Endothelial cell (in vitro differentiated cells): ENCODE data around the gene RAB11FIP4. TPM values are rescaled to one million over a fixed set of nuclear protein-coding genes. Genes with fewer than 3 reads are reported as not detected.

Source experiments
- DNase-seq: peaks from one replicate; pipeline ENCODE4 v3.0.0; 2021; ENCODE audit warnings: low spot score
- H3K27ac Mint-ChIP-seq: one replicate; pipeline ENCODE4 v1.8.0; 2021; ENCODE audit warnings: mixed read lengths, inconsistent platforms; ENCODE audit not compliant: unreplicated experiment
- H3K27me3 Mint-ChIP-seq: one replicate; pipeline ENCODE4 v1.8.0; 2021; ENCODE audit warnings: mild to moderate bottlenecking, moderate library complexity, mixed read lengths, inconsistent platforms; ENCODE audit not compliant: unreplicated experiment
- H3K36me3 Mint-ChIP-seq: one replicate; pipeline ENCODE4 v1.8.0; 2021; ENCODE audit warnings: mild to moderate bottlenecking, low read depth, mixed read lengths, inconsistent platforms; ENCODE audit not compliant: unreplicated experiment
- H3K4me1 Mint-ChIP-seq: one replicate; pipeline ENCODE4 v1.8.0; 2021; ENCODE audit warnings: mild to moderate bottlenecking, mixed read lengths, inconsistent platforms; ENCODE audit not compliant: unreplicated experiment
- H3K4me3 Mint-ChIP-seq: one replicate; pipeline ENCODE4 v1.8.0; 2021; ENCODE audit warnings: mild to moderate bottlenecking, mixed read lengths, inconsistent platforms; ENCODE audit not compliant: unreplicated experiment
- H3K9me3 Mint-ChIP-seq: one replicate; pipeline ENCODE4 v1.8.0; 2021; ENCODE audit warnings: mixed read lengths, inconsistent platforms; ENCODE audit not compliant: unreplicated experiment
- CTCF ChIP-seq: fragments of 200-600 bp; sonication (generic); IDR thresholded peaks from one replicate; pipeline ENCODE4 v1.5.0; 2021; ENCODE audit warnings: antibody characterized with exemption; ENCODE audit not compliant: unreplicated experiment
- total RNA-seq: library from RNA; stranded (reverse); fragmentation: NEBNext Ultra II Directional; extraction: Animal tissue kit (Norgen Biotek cat#: 25700); gene quantifications from one replicate; pipeline ENCODE4 v1.2.1, GENCODE V29; 2021; ENCODE audit not compliant: unreplicated experiment

RAB11FIP4 gene
- total RNA-seq, 1 donor from 2014 or later, result 0.92 TPM

- no peak for DNase-seq
- Mint-ChIP-seq H3K4me1 (no peaks in the 10 kb centered on the region), H3K27ac (no peak overlapping the region), H3K36me3 (no peaks in the 10 kb centered on the region), H3K27me3 (peaks cover 2% of the 10 kb centered on the region), H3K9me3 (no peaks in the 10 kb centered on the region), H3K4me3 (no peak overlapping the region)
- no peak for TF ChIP-seq CTCF
These were observed 140.6 kb downstream of the RAB11FIP4 start for GRCh38 chr17:31532081-31532480.

GRCh38 chr17:31532526-31532925 lies 141.1 kb downstream of the RAB11FIP4 start:
- Mint-ChIP-seq H3K9me3 (no peaks in the 10 kb centered on the region), H3K27me3 (peaks cover 2% of the 10 kb centered on the region), H3K4me3 (no peak overlapping the region), H3K4me1 (no peaks in the 10 kb centered on the region), H3K36me3 (no peaks in the 10 kb centered on the region), H3K27ac (no peak overlapping the region)
- no peak for TF ChIP-seq CTCF
- no peak for DNase-seq

DNA sequence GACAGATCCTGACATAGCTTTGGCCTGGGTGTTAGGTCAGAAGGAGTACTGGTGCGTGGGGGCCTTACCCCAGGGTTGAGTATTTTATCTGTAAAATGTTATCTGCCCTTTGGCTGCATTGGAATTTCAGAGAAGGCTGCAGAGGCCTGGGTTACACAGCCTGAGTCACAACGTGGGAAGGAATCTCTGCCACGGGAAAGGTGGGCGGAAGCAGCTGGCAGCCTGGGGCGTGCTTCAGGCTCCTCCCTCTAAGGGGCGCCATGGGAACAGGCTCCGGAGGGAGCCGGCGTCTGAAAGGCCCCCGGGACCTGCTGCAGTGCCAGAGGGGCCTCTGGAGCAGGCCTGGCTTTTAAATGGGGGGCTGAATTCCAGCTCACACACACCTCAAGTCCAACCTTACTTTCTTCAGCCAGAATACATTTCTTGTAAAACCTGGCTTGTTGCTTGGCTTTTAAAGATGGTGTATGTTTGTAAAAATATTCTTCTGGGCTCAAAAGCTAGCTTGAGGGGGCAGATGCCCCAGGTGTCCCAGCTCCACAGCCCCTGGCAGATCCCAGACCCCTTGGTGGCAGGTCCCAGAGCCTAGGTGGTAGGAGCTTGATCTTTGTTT lies 142.2 kb downstream of the RAB11FIP4 start:
- TF ChIP-seq CTCF, result peak; percentile 41
- H3K4me1 Mint-ChIP-seq, result no peaks in the 10 kb centered on the region
- no peaks in the 10 kb centered on the region for H3K9me3 Mint-ChIP-seq
- H3K27me3 Mint-ChIP-seq, result peaks cover 2% of the 10 kb centered on the region
- no peak overlapping the region for H3K4me3 Mint-ChIP-seq
- no peaks in the 10 kb centered on the region for H3K36me3 Mint-ChIP-seq
- no peak overlapping the region for H3K27ac Mint-ChIP-seq
- peak; percentile 56 for DNase-seq

DNA sequence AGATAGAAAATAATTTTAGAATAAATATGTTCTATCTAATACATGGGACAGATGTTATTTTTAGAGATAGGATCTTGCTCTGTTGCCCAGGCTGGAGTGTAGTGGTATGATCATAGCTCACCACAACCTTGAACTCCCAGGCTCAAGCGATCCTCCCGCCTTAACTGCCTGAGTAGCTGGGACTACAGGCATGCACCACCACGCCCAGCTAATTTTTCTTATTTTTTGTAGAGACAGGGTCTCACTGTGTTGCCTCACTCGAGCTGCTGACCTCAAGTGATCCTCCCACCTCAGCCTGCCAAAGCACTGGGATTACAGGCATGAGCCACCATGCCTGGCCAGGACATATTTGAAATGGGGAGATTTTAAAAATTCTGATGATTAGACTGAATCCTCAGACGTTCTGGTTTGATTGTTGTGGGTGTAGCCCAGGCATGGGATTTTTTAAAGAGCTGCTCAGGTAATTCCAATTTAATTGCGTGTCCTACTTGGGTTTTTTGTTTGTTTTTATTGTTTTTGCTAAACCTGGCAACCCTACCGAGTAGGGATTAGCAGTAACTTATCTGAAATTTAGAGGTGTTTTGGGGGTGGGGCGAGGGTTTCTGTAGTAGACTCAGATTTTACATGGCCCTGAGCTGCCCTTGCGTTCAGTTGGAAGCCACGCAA lies 142.9 kb downstream of the RAB11FIP4 start:
- DNase-seq, result no peak
- Mint-ChIP-seq H3K9me3 (no peaks in the 10 kb centered on the region), H3K4me1 (no peaks in the 10 kb centered on the region), H3K36me3 (no peaks in the 10 kb centered on the region), H3K4me3 (no peak overlapping the region), H3K27me3 (peaks cover 4% of the 10 kb centered on the region), H3K27ac (no peak overlapping the region)
- TF ChIP-seq CTCF, result no peak

DNA sequence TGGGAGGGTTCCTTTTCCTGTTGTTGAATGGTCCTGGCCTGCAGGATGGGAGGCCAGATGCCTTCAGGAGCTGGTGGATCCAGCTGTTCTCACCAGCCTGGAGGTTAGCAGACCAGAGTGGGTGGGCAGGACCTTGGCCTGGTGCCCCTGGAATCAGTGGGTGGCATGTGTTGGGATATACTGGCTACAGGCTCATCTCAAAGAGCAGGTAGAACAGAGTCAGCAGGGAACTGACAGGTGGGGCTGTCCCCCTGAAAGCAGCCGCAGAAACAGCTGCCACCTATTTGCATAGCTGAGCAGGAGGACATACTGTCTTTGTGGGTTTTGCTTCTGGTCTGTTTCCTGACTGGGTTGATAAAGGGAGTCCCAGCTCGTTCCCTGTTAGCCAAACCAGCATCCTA lies 144.1 kb downstream of the RAB11FIP4 start:
- H3K27ac Mint-ChIP-seq, result no peak overlapping the region
- no peaks in the 10 kb centered on the region for H3K36me3 Mint-ChIP-seq
- TF ChIP-seq CTCF, result no peak
- no peak overlapping the region for H3K4me3 Mint-ChIP-seq
- no peak for DNase-seq
- H3K9me3 Mint-ChIP-seq, result no peaks in the 10 kb centered on the region
- H3K27me3 Mint-ChIP-seq, result peaks cover 6% of the 10 kb centered on the region
- peaks cover 2% of the 10 kb centered on the region for H3K4me1 Mint-ChIP-seq
